HepG2 (cell line): ENCODE measurements around the gene PIGR. TPM values are rescaled to one million over a fixed set of nuclear protein-coding genes. Genes with fewer than 3 reads are reported as not detected.

Experiments used
- AHR ChIP-seq: IDR thresholded peaks from 2 replicates; pipeline ENCODE4 v1.6.1; 2018; ENCODE audit warnings: missing genetic modification reagents, missing compliant biosample characterization
- CBX2 ChIP-seq, 2 experiments: fragments of 200-600 bp in 1 of 2; sonication (generic); formaldehyde crosslinking in 1 of 2; IDR thresholded peaks; 2 replicates each; pipeline versions ENCODE4 v1.7.0 to v1.8.1; 2018 to 2022; ENCODE audit warnings: low read depth in 2 of 2, low read length in 1 of 2, mild to moderate bottlenecking in 1 of 2, missing genetic modification reagents in 1 of 2
- DRAP1 ChIP-seq: IDR thresholded peaks from 2 replicates; pipeline ENCODE4 v1.6.1; 2016; ENCODE audit warnings: missing genetic modification reagents, missing compliant biosample characterization
- MED8 ChIP-seq: sonication (generic); formaldehyde crosslinking; IDR thresholded peaks from 2 replicates; pipeline ENCODE4 v1.8.1; 2023; ENCODE audit warnings: mild to moderate bottlenecking, missing genetic modification reagents; ENCODE audit not compliant: insufficient replicate concordance
- MXD4 ChIP-seq: IDR thresholded peaks from 2 replicates; pipeline ENCODE4 v1.6.1; 2016; ENCODE audit warnings: mild to moderate bottlenecking, missing biosample characterization, missing genetic modification reagents
- NFE2L2 ChIP-seq: fragments of 150-350 bp; IDR thresholded peaks from 2 replicates; pipeline ENCODE4 v1.6.1; 2014; ENCODE audit warnings: low read length
- NONO ChIP-seq, 2 experiments: fragments of 450-650 bp in 1 of 2; sonication (generic) in 1 of 2; formaldehyde crosslinking in 1 of 2; IDR thresholded peaks in 1 of 2; conservative IDR thresholded peaks in 1 of 2; 2 replicates each; pipeline versions ENCODE4 v1.6.1 to v1.8.0; 2017 to 2022; ENCODE audit warnings: mild to moderate bottlenecking in 1 of 2, missing genetic modification reagents in 1 of 2, moderate library complexity in 1 of 2
- NR2F1 ChIP-seq, 2 experiments: fragments of 450-650 bp in 1 of 2; formaldehyde crosslinking in 1 of 2; IDR thresholded peaks; 2 replicates each; pipeline versions ENCODE4 v1.5.0 to v1.6.1; 2016 to 2020; ENCODE audit warnings: mild to moderate bottlenecking in 1 of 2, missing compliant biosample characterization in 1 of 2, missing genetic modification reagents in 1 of 2, moderate library complexity in 1 of 2
- PBX3 ChIP-seq: sonication (generic); formaldehyde crosslinking; IDR thresholded peaks from 2 replicates; pipeline ENCODE4 v1.8.1; 2023; ENCODE audit warnings: missing genetic modification reagents, inconsistent platforms, borderline replicate concordance
- PTBP1 ChIP-seq: fragments of 200-400 bp; formaldehyde crosslinking; IDR thresholded peaks from 2 replicates; pipeline ENCODE4 v1.6.1; 2018; ENCODE audit warnings: low read length, low read depth; ENCODE audit not compliant: poor library complexity, severe bottlenecking
- SP2 ChIP-seq: sonication (generic); formaldehyde crosslinking; IDR thresholded peaks from 2 replicates; pipeline ENCODE4 v1.5.1; 2020; ENCODE audit warnings: mild to moderate bottlenecking, missing genetic modification reagents
- THAP7 ChIP-seq: sonication (generic); formaldehyde crosslinking; IDR thresholded peaks from 2 replicates; pipeline ENCODE4 v1.8.1; 2023; ENCODE audit warnings: mild to moderate bottlenecking, missing genetic modification reagents
- ZNF142 ChIP-seq: sonication (generic); formaldehyde crosslinking; IDR thresholded peaks from 2 replicates; pipeline ENCODE4 v1.4.0; 2020; ENCODE audit warnings: missing genetic modification reagents
- ZNF160 ChIP-seq: sonication (generic); formaldehyde crosslinking; IDR thresholded peaks from 2 replicates; pipeline ENCODE4 v1.8.0; 2022; ENCODE audit warnings: mild to moderate bottlenecking, inconsistent platforms, missing genetic modification reagents
- ZNF17 ChIP-seq: sonication (generic); formaldehyde crosslinking; IDR thresholded peaks from 2 replicates; pipeline ENCODE4 v1.5.0; 2020; ENCODE audit warnings: mild to moderate bottlenecking, missing genetic modification reagents
- ZNF256 ChIP-seq: sonication (generic); formaldehyde crosslinking; conservative IDR thresholded peaks from 2 replicates; pipeline ENCODE4 v1.4.0; 2020; ENCODE audit warnings: missing genetic modification reagents
- ZNF33A ChIP-seq: sonication (generic); formaldehyde crosslinking; IDR thresholded peaks from 2 replicates; pipeline ENCODE4 v1.5.1; 2020; ENCODE audit warnings: missing genetic modification reagents, mild to moderate bottlenecking, moderate library complexity, borderline replicate concordance
- ZNF383 ChIP-seq: sonication (generic); formaldehyde crosslinking; IDR thresholded peaks from 2 replicates; pipeline ENCODE4 v1.4.0; 2020; ENCODE audit warnings: missing genetic modification reagents, mild to moderate bottlenecking, borderline replicate concordance
- ZNF567 ChIP-seq: sonication (generic); formaldehyde crosslinking; IDR thresholded peaks from 2 replicates; pipeline ENCODE4 v1.8.1; 2023; ENCODE audit warnings: mild to moderate bottlenecking, missing genetic modification reagents, borderline replicate concordance
- ZNF780A ChIP-seq: sonication (generic); formaldehyde crosslinking; IDR thresholded peaks from 2 replicates; pipeline ENCODE4 v1.8.0; 2022; ENCODE audit warnings: mild to moderate bottlenecking, missing genetic modification reagents, moderate library complexity
- ZNF878 ChIP-seq: sonication (generic); formaldehyde crosslinking; IDR thresholded peaks from 2 replicates; pipeline ENCODE4 v1.8.1; 2023; ENCODE audit warnings: mild to moderate bottlenecking, missing genetic modification reagents, moderate library complexity
- polyA plus RNA-seq, 8 experiments: library from polyadenylated mRNA; depleted of rRNA in 3 of 8; stranded (reverse) in 7 of 8; unstranded in 1 of 8; fragments of >200 nt; fragmentation: Illumina TruSeq in 4 of 8; extraction: Trizol in 4 of 8; gene quantifications; 2 replicates each; pipeline versions ENCODE4 v1.2.1 to v1.2.3, GENCODE V29; 2011 to 2016; ENCODE audit warnings: low read depth in 4 of 8, missing spikeins in 1 of 8, mixed read lengths in 1 of 8; ENCODE audit not compliant: insufficient read depth in 1 of 8
- total RNA-seq, 5 experiments: library from RNA; depleted of rRNA; stranded (reverse); fragments of >200 nt; fragmentation: Illumina TruSeq; extraction: Trizol; gene quantifications; 2 replicates each; pipeline ENCODE4 v1.2.3, GENCODE V29; 2016; ENCODE audit warnings: low read depth in 1 of 5

The PIGR gene
- total and polyA plus RNA-seq, 2 of the 13 experiments (the other 11 are each of a cell fraction or from before 2014, with no cell fraction given) = not detected

- no peak for TF ChIP-seq ZNF780A (CRISPR knock-in tag)
- no peak for TF ChIP-seq CBX2 (IDR thresholded peaks at IDR 0.05; ENCODE audit: low read depth, low read length)
- no peak for TF ChIP-seq CBX2 (CRISPR knock-in tag; IDR thresholded peaks at IDR 0.05; ENCODE audit: low read depth)
- TF ChIP-seq MXD4 = no peak
- no peak for TF ChIP-seq AHR (CRISPR knock-in tag)
- no peak for TF ChIP-seq MED8
- TF ChIP-seq ZNF878 = no peak
- no peak for TF ChIP-seq ZNF383 (CRISPR knock-in tag)
- no peak for TF ChIP-seq ZNF17 (CRISPR knock-in tag)
- TF ChIP-seq DRAP1 (CRISPR knock-in tag) = no peak
- no peak for TF ChIP-seq ZNF160 (CRISPR knock-in tag)
- no peak for TF ChIP-seq NFE2L2
- TF ChIP-seq NONO (IDR thresholded peaks at IDR 0.05) = no peak
- 0 out of 2 replicates have a peak, but pooled peaks have one; percentile 25 for TF ChIP-seq NONO (CRISPR knock-in tag; conservative IDR thresholded peaks at IDR 0.05)
- TF ChIP-seq PTBP1 = no peak
- TF ChIP-seq PBX3 = no peak
- TF ChIP-seq SP2 (CRISPR knock-in tag) = no peak
- TF ChIP-seq ZNF567 = no peak
- no peak for TF ChIP-seq THAP7 (CRISPR knock-in tag)
- no peak for TF ChIP-seq ZNF33A (CRISPR knock-in tag)
- no peak for TF ChIP-seq NR2F1 (CRISPR knock-in tag; IDR thresholded peaks at IDR 0.05)
- no peak for TF ChIP-seq ZNF142 (CRISPR knock-in tag)
- TF ChIP-seq ZNF256 (CRISPR knock-in tag) = no peak
Observed at GRCh38 chr1:206935491-206936067, 10.7 kb downstream of the PIGR start (continued).
